ENCODE results near the gene PRPF31.
A peak's percentile ranks its signal among the peaks of the same experiment; 100 is the strongest.
"Not testable (repeated sequence)": the region's sequence is repeated elsewhere in the genome, so short reads cannot be mapped to it uniquely, and the experiment has no call there.

The PRPF31 gene

GRCh38 chr19:54162884-54163283, 47.3 kb downstream of the PRPF31 start:
- DNase-seq (ENCODE audit: low read depth in 2 of 2) = no peak

GRCh38 chr19:54164369-54165068, 49.0 kb downstream of the PRPF31 start:
- DNase-seq (ENCODE audit: low read depth in 2 of 2) = peak in 1 of 2 donors; percentile 37

GRCh38 chr19:54165222-54165621, 49.7 kb downstream of the PRPF31 start:
- DNase-seq (ENCODE audit: low read depth in 2 of 2) = no peak

GRCh38 chr19:54168174-54168917, 52.8 kb downstream of the PRPF31 start:
- peak; percentile 92 to 95 for DNase-seq (ENCODE audit: low read depth in 2 of 2)

- DNase-seq (ENCODE audit: low read depth in 2 of 2) = no peak
Measured at GRCh38 chr19:54169149-54169740, 53.7 kb downstream of the PRPF31 start.

- not testable (repeated sequence) for DNase-seq (ENCODE audit: low read depth in 2 of 2)
Measured at GRCh38 chr19:54171736-54172431, 56.3 kb downstream of the PRPF31 start.

GRCh38 chr19:54172471-54173358, 57.2 kb downstream of the PRPF31 start, which contains the start of gene TMC4:
TMC4 (minus strand) TSS chr19:54173160; CDS start chr19:54173117, 43 bp downstream.
- no peak for DNase-seq (ENCODE audit: low read depth in 2 of 2)

GRCh38 chr19:54173359-54173699, 57.8 kb downstream of the PRPF31 start:
- DNase-seq (ENCODE audit: low read depth in 2 of 2) = no peak

GRCh38 chr19:54173951-54174834, 58.6 kb downstream of the PRPF31 start:
- no peak for DNase-seq (ENCODE audit: low read depth in 2 of 2)

GRCh38 chr19:54178581-54179261, 63.2 kb downstream of the PRPF31 start:
- no peak for DNase-seq (ENCODE audit: low read depth in 2 of 2)

GRCh38 chr19:54179262-54179852, 63.8 kb downstream of the PRPF31 start:
- DNase-seq (ENCODE audit: low read depth in 2 of 2) = no peak

- DNase-seq (ENCODE audit: low read depth in 2 of 2) = no peak
Measured at GRCh38 chr19:54179921-54180461, 64.4 kb downstream of the PRPF31 start.

GRCh38 chr19:54180691-54181091, 65.1 kb downstream of the PRPF31 start:
- no peak for DNase-seq (ENCODE audit: low read depth in 2 of 2)
